DND-41 (cell line): ENCODE results near the gene MICU1.
A peak's percentile ranks its signal among the peaks of the same experiment; 100 is the strongest.

Experiments used
- ATAC-seq: fragments of 200-7000 bp; cut with Tn5 transposase; 3 replicates; pipeline ENCODE4 v1.9.1; 2021; ENCODE audit warnings: low read depth; ENCODE audit not compliant: insufficient read depth
- DNase-seq: peaks from one replicate; pipeline ENCODE4 v3.0.0-alpha.2; 2020
- H2AFZ ChIP-seq: 2 replicates; pipeline ENCODE4 v1.6.0; 2012; ENCODE audit warnings: low read depth, low read length
- H3K27ac ChIP-seq: 2 replicates; pipeline ENCODE4 v1.5.1; 2012; ENCODE audit warnings: low read length, inconsistent platforms
- H3K27me3 ChIP-seq: fragments of 200-600 bp; sonication (generic); 2 replicates; pipeline ENCODE4 v1.6.0; 2012; ENCODE audit warnings: low read length, mild to moderate bottlenecking, inconsistent platforms; ENCODE audit not compliant: insufficient read depth, poor library complexity
- H3K36me3 ChIP-seq: 2 replicates; pipeline ENCODE4 v1.5.1; 2012; ENCODE audit warnings: low read length, inconsistent platforms; ENCODE audit not compliant: insufficient read depth
- H3K4me1 ChIP-seq: 2 replicates; pipeline ENCODE4 v1.5.1; 2012; ENCODE audit warnings: mild to moderate bottlenecking, low read length; ENCODE audit not compliant: insufficient read depth
- H3K4me2 ChIP-seq: 2 replicates; pipeline ENCODE4 v1.6.0; 2012; ENCODE audit warnings: mild to moderate bottlenecking, moderate library complexity, low read length, inconsistent platforms; ENCODE audit not compliant: insufficient read depth
- H3K4me3 ChIP-seq, 2 experiments: fragments of 200-600 bp in 1 of 2; shearing (Covaris generic) in 1 of 2; 2 replicates each; pipeline ENCODE4 v1.5.1; 2012 to 2016; ENCODE audit warnings: inconsistent platforms in 2 of 2, low read length in 2 of 2, mild to moderate bottlenecking in 2 of 2, low read depth in 1 of 2, moderate library complexity in 1 of 2
- H3K79me2 ChIP-seq: 2 replicates; pipeline ENCODE4 v1.6.0; 2012; ENCODE audit warnings: low read length, inconsistent platforms; ENCODE audit not compliant: insufficient read depth
- H3K9ac ChIP-seq: 2 replicates; pipeline ENCODE4 v1.6.0; 2012; ENCODE audit warnings: low read depth, mild to moderate bottlenecking, inconsistent platforms, low read length, moderate library complexity
- H3K9me3 ChIP-seq: 2 replicates; pipeline ENCODE4 v1.5.1; 2012; ENCODE audit warnings: low read length, moderate library complexity, mild to moderate bottlenecking, inconsistent platforms; ENCODE audit not compliant: insufficient read depth, severe bottlenecking
- H4K20me1 ChIP-seq: 2 replicates; pipeline ENCODE4 v1.6.0; 2012; ENCODE audit warnings: low read length; ENCODE audit not compliant: insufficient read depth
- CTCF ChIP-seq: IDR thresholded peaks from 2 replicates; pipeline ENCODE4 v1.5.1; 2012; ENCODE audit warnings: borderline replicate concordance, low read length, moderate library complexity, mild to moderate bottlenecking; ENCODE audit not compliant: poor library complexity, severe bottlenecking; ENCODE audit errors: extremely low read depth
- EZH2 ChIP-seq: IDR thresholded peaks from 3 replicates; pipeline ENCODE4 v1.6.1; 2012; ENCODE audit warnings: borderline replicate concordance, low read depth, mild to moderate bottlenecking, moderate library complexity, low read length, inconsistent platforms; ENCODE audit not compliant: severe bottlenecking

MICU1 gene

GRCh38 chr10:72335394-72336258 lies 290.3 kb downstream of the MICU1 start:
- H3K36me3 ChIP-seq: peaks cover 55% of the 10 kb centered on the region
- H3K9me3 ChIP-seq: no peaks in the 10 kb centered on the region
- no peaks in the 10 kb centered on the region for H4K20me1 ChIP-seq
- H3K4me1 ChIP-seq: peaks cover 69% of the 10 kb centered on the region
- peak overlapping the region; percentile 100 for H3K27ac ChIP-seq
- H3K4me3 ChIP-seq: peak overlapping the region in 1 of 2 experiments; percentile 22; a peak in 1 of 4 replicates
- H3K4me2 ChIP-seq: peak overlapping the region; percentile 62
- no peak overlapping the region for H2AFZ ChIP-seq
- peaks cover 20% of the 10 kb centered on the region for H3K79me2 ChIP-seq
- no peak for TF ChIP-seq CTCF
- no peak for TF ChIP-seq EZH2
- H3K9ac ChIP-seq: peak overlapping the region; percentile 91
- no peaks in the 10 kb centered on the region for H3K27me3 ChIP-seq
- peak; percentile 70 for DNase-seq
- peak; percentile 4; the same call in 1 of the 3 replicates for ATAC-seq

DNA sequence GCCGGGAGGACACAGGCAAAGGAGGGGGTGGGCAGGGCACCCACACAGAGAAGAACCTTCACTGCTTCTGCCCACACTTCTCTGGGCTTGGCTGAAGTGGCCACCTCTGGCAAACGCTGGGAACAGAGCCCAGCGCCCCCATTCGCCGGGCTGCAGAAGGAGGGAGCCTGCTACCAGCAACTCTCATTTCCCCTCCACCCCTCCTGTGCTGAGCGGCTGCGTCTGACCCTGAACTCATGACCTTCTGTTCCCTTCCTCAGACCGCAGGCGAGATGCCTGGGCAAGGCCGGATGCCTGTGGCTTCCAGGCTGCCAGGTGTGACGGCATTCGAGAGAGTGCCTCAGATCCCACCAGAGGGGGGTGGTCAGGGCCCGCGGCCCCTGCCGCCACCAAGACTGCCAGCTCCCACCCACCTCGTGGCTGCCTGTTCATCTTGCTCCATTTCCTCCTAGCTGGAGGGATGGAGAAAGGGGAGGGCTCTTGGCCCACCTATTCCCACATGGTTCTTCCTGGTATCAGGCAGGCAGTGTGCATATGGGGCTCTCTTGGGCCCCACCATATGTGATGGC lies 291.0 kb downstream of the MICU1 start:
- peak overlapping the region in 1 of 2 experiments; percentile 48; a peak in 1 of 4 replicates for H3K4me3 ChIP-seq
- no peaks in the 10 kb centered on the region for H3K27me3 ChIP-seq
- no peak overlapping the region for H2AFZ ChIP-seq
- H3K79me2 ChIP-seq: peaks cover 19% of the 10 kb centered on the region
- H3K9ac ChIP-seq: peak overlapping the region; percentile 91
- no peaks in the 10 kb centered on the region for H4K20me1 ChIP-seq
- no peaks in the 10 kb centered on the region for H3K9me3 ChIP-seq
- peak overlapping the region; percentile 62 for H3K4me2 ChIP-seq
- peak; percentile 66 for ATAC-seq
- TF ChIP-seq CTCF (peak; percentile 69), EZH2 (no peak)
- H3K36me3 ChIP-seq: peaks cover 47% of the 10 kb centered on the region
- peak overlapping the region; percentile 100 for H3K27ac ChIP-seq
- H3K4me1 ChIP-seq: peaks cover 75% of the 10 kb centered on the region
- peak; percentile 98 for DNase-seq

DNA sequence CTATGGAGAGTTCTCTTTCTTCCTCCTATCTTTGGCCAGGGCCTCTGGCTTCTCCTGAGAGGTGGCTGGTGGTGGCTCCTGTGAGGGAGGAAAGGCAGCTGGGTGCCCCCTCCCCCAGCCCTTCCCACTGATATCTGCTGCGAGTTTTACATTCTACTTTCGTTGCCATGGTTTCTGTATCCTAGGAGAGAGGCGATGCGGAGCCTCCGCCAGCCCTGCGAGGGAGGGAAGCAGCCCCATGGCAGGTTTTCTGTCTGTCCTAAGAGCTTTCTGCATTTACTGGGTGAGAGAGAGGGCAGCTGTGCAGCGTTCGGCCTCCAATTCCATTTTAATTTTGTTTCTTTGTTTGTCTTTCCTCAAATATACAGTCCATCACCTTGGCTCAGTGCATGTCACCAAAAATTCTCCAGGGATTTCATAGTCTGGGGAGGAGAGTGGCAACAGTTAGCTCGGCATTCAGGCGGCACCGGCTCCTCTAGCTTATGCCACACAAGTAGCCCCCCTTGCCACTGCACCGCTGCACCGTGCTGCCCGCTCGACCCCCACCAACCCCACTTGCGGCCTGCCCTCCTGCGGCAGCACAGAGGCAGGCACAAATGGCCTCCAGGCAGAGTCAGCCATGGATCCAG lies 291.6 kb downstream of the MICU1 start:
- peak overlapping the region; percentile 62 for H3K4me2 ChIP-seq
- H4K20me1 ChIP-seq: no peaks in the 10 kb centered on the region
- H3K9me3 ChIP-seq: no peaks in the 10 kb centered on the region
- H3K79me2 ChIP-seq: peaks cover 24% of the 10 kb centered on the region
- DNase-seq: peak; percentile 90
- H3K4me1 ChIP-seq: peaks cover 81% of the 10 kb centered on the region
- no peak for TF ChIP-seq EZH2
- TF ChIP-seq CTCF: no peak
- no peak overlapping the region for H2AFZ ChIP-seq
- peak overlapping the region; percentile 100 for H3K27ac ChIP-seq
- peak overlapping the region; percentile 91 for H3K9ac ChIP-seq
- peak; percentile 18 for ATAC-seq
- no peaks in the 10 kb centered on the region for H3K27me3 ChIP-seq
- peaks cover 42% of the 10 kb centered on the region for H3K36me3 ChIP-seq
- peak overlapping the region in 1 of 2 experiments; percentile 48; a peak in 1 of 4 replicates for H3K4me3 ChIP-seq
